Smooth muscle cell (in vitro differentiated cells): ENCODE measurements around the gene PSKH1. TPM values are rescaled to one million over a fixed set of nuclear protein-coding genes. Genes with fewer than 3 reads are reported as not detected.

ENCODE experiments used
- DNase-seq: peaks from one replicate; lab custom pipeline; 2025; ENCODE audit not compliant: unreplicated experiment; lab: John Stamatoyannopoulos, UW
- H2AFZ ChIP-seq: fragments of 200-600 bp; sonication (generic); 2 replicates; pipeline ENCODE4 v1.6.0; 2016; ENCODE audit warnings: antibody characterized with exemption, low read depth, mild to moderate bottlenecking
- H3F3A ChIP-seq: fragments of 200-600 bp; sonication (generic); 2 replicates; pipeline ENCODE4 v1.6.0; 2017; ENCODE audit warnings: antibody characterized with exemption, low read depth
- H3K27ac ChIP-seq: fragments of 200-600 bp; sonication (generic); 2 replicates; pipeline ENCODE4 v1.5.1; 2016; ENCODE audit warnings: low read depth, mild to moderate bottlenecking
- H3K27me3 ChIP-seq: fragments of 200-600 bp; sonication (generic); 2 replicates; pipeline ENCODE4 v1.6.1; 2016; ENCODE audit warnings: low read depth, mild to moderate bottlenecking
- H3K36me3 ChIP-seq: fragments of 200-600 bp; sonication (generic); 2 replicates; pipeline ENCODE4 v1.5.1; 2016; ENCODE audit warnings: low read depth
- H3K4me1 ChIP-seq: fragments of 200-600 bp; sonication (generic); 2 replicates; pipeline ENCODE4 v1.5.1; 2016; ENCODE audit warnings: low read depth
- H3K4me2 ChIP-seq: fragments of 200-600 bp; sonication (generic); 2 replicates; pipeline ENCODE4 v1.6.0; 2016; ENCODE audit warnings: mild to moderate bottlenecking
- H3K4me3 ChIP-seq: fragments of 200-600 bp; sonication (generic); 2 replicates; pipeline ENCODE4 v1.5.1; 2016; ENCODE audit warnings: mild to moderate bottlenecking
- H3K79me2 ChIP-seq: fragments of 200-600 bp; sonication (generic); 2 replicates; pipeline ENCODE4 v1.6.0; 2016; ENCODE audit warnings: low read depth, mild to moderate bottlenecking
- H3K9ac ChIP-seq: fragments of 200-600 bp; sonication (generic); 2 replicates; pipeline ENCODE4 v1.6.0; 2016; ENCODE audit warnings: low read depth
- H3K9me3 ChIP-seq: fragments of 200-600 bp; sonication (generic); replicated peaks from 2 replicates; pipeline ENCODE4 v1.5.1; 2016; ENCODE audit warnings: low read depth
- H4K20me1 ChIP-seq: fragments of 200-600 bp; sonication (generic); 2 replicates; pipeline ENCODE4 v1.6.0; 2016; ENCODE audit warnings: low read depth
- CTCF ChIP-seq: fragments of 200-600 bp; sonication (generic); IDR thresholded peaks from 2 replicates; pipeline ENCODE4 v1.5.1; 2017; ENCODE audit warnings: borderline replicate concordance, mild to moderate bottlenecking, antibody characterized with exemption; ENCODE audit not compliant: insufficient read depth, poor library complexity, severe bottlenecking
- WGBS: methylation state at CpG from one replicate; pipeline ENCODE4 v1.1.7; 2016; ENCODE audit warnings: low lambda C conversion rate; 5-methylcytosine and 5-hydroxymethylcytosine counted together
- polyA plus RNA-seq: library from polyadenylated mRNA; unstranded; fragments of >200 nt; fragmentation: Nextera tagmentation; extraction: Ambion mirVana; gene quantifications from 2 replicates; pipeline ENCODE4 v1.2.1, GENCODE V29; 2016
- total RNA-seq: library from RNA; depleted of rRNA; stranded (reverse); fragments of >200 nt; gene quantifications from 2 replicates; pipeline ENCODE4 v1.2.3, GENCODE V29; 2014

PSKH1 gene
- total and polyA plus RNA-seq, 2 experiments from 2014 or later: 15.3 to 36.0 TPM

DNA sequence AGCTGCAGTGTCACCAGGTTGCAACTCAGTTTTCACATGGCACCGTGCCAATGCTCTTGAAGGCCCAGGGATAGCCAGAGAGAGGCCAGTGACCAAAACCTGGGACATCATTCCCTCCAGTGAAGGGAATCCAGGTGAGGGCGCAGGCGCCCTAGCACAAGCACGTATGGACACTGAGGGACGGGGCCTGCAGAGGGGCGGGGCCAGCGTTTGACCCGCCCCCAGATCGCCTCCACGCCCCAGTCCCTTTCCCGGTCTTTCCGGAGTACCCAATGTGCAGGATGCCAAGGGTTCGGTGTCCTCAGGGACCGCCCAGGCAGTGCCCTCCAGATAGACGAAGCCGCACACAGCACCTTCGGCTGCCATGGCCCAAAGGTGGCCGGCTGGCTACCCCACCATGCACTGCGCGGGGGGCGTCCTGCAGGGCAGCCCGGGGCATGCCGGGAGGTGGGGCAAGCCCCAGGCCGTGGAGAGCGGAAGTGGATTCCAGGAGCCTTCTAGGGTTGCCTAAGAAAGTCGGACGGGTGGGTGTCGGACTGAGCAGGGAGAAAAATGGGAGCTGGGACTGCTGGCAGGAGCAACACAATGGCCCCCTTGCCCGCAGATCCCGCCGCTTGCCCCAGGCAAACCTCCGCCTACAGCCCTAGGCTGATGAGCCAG lies 70.7 kb downstream of the PSKH1 start:
- DNase-seq: no peak
- peaks cover 91% of the 10 kb centered on the region for H4K20me1 ChIP-seq
- H3K36me3 ChIP-seq: no peaks in the 10 kb centered on the region

GRCh38 chr16:67964477-67965131 lies 71.5 kb downstream of the PSKH1 start:
- no peak overlapping the region for H3K9ac ChIP-seq
- no peak overlapping the region for H3K27ac ChIP-seq
- H2AFZ ChIP-seq: no peak overlapping the region
- no peak for TF ChIP-seq CTCF
- WGBS: 97% methylated on average over 6 of the region's 6 CpGs
- DNase-seq: no peak
- no peak overlapping the region for H3K4me3 ChIP-seq
- peaks cover 83% of the 10 kb centered on the region for H4K20me1 ChIP-seq
- H3K27me3 ChIP-seq: no peaks in the 10 kb centered on the region
- no peak overlapping the region for H3K4me2 ChIP-seq
- H3K79me2 ChIP-seq: peaks cover 73% of the 10 kb centered on the region
- H3K36me3 ChIP-seq: no peaks in the 10 kb centered on the region
- no peaks in the 10 kb centered on the region for H3K9me3 ChIP-seq
- no peaks in the 10 kb centered on the region for H3F3A ChIP-seq
- H3K4me1 ChIP-seq: peaks cover 20% of the 10 kb centered on the region

More for the DNA sequence above, 70.7 kb downstream of the PSKH1 start:
- Histone ChIP-seq H3K4me1 (peaks cover 20% of the 10 kb centered on the region), H3K79me2 (peaks cover 73% of the 10 kb centered on the region), H3K9ac (no peak overlapping the region), H3K27me3 (no peaks in the 10 kb centered on the region), H3K4me3 (no peak overlapping the region), H3K9me3 (no peaks in the 10 kb centered on the region), H3F3A (no peaks in the 10 kb centered on the region), H3K4me2 (no peak overlapping the region), H2AFZ (no peak overlapping the region), H3K27ac (no peak overlapping the region)
- TF ChIP-seq CTCF: no peak
- 86% methylated on average over 29 of the region's 32 CpGs for WGBS

DNA sequence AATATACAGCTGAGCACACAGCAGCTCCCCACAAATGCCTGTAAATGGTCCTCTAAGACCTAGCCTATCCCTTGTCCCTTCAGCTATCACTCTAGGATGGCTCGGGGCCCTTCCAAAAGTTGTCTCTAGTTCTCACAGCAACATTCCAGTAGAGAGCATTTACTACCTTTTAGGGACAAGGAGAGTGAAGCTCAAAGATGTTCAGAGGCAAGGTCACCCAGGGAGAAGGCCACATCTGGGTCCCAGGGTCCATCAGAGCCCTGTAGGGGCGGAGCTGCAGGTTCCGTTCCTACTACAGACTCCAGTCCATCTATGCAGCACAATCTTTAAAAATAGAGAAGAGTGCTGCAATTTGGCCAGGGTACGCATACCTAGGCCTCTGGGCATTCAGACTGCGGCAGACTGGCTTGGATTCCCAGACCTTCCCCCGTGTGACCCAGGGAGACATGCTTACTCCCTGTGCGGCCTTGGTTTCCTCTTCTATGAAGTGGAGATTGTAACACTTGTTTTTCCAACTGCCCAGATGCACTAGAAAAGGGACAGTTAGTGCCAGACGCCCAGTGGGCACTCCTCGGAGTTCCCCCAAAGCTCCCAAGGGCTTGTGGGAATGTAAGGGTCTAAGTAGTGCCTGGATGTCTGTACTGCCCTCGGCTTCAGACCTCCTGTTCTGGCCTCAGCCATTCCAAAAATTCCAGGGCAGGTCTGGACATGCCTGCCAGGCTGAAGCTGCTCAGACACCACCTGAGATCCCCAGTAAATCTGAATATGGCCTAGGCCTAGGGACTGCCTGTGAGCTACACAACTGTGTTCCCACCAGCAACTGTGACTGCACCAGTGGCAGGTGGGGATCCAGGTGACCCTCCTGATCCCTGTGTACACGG lies 72.9 kb downstream of the PSKH1 start:
- Histone ChIP-seq H4K20me1 (peaks cover 69% of the 10 kb centered on the region), H3K9me3 (no peaks in the 10 kb centered on the region), H3K4me1 (peaks cover 20% of the 10 kb centered on the region), H3K4me2 (peak overlapping the region; percentile 98), H3K27me3 (no peaks in the 10 kb centered on the region), H2AFZ (no peak overlapping the region), H3K79me2 (peaks cover 72% of the 10 kb centered on the region), H3K4me3 (peak overlapping the region; percentile 83), H3K36me3 (no peaks in the 10 kb centered on the region), H3K9ac (peak overlapping the region; percentile 97), H3F3A (no peaks in the 10 kb centered on the region), H3K27ac (peak overlapping the region; percentile 91)
- TF ChIP-seq CTCF: no peak
- WGBS: 72% methylated on average over 11 of the region's 11 CpGs
- DNase-seq: no peak
